ENCODE results near the gene CFAP74.
"Not testable (repeated sequence)": the region's sequence is repeated elsewhere in the genome, so short reads cannot be mapped to it uniquely, and the experiment has no call there.

The CFAP74 gene

GRCh38 chr1:1939296-1940122 lies 64.1 kb downstream of the CFAP74 start:
- no peak overlapping the region for H3K27ac ChIP-seq
- H3K4me3 ChIP-seq: no peak overlapping the region

- H3K27ac ChIP-seq: no peak overlapping the region
- H3K4me3 ChIP-seq: no peak overlapping the region
Measured at GRCh38 chr1:1938613-1939295, 64.8 kb downstream of the CFAP74 start.

- H3K4me3 ChIP-seq: no peak overlapping the region
- no peak overlapping the region for H3K27ac ChIP-seq
Measured at GRCh38 chr1:1938276-1938573, 65.4 kb downstream of the CFAP74 start.

GRCh38 chr1:1937549-1938275 lies 65.9 kb downstream of the CFAP74 start:
- Histone ChIP-seq H3K27ac (no peak overlapping the region), H3K4me3 (no peak overlapping the region)

- no peak overlapping the region for H3K4me3 ChIP-seq
- H3K27ac ChIP-seq: no peak overlapping the region
Measured at GRCh38 chr1:1937061-1937460, 66.5 kb downstream of the CFAP74 start.

- H3K4me3 ChIP-seq, H3K27ac ChIP-seq: not testable (repeated sequence)
Measured at GRCh38 chr1:1934848-1935247, 68.7 kb downstream of the CFAP74 start.

- no peak overlapping the region for H3K4me3 ChIP-seq
- no peak overlapping the region for H3K27ac ChIP-seq
Measured at GRCh38 chr1:1929639-1930545, 73.7 kb downstream of the CFAP74 start.

- H3K4me3 ChIP-seq: no peak overlapping the region
- no peak overlapping the region for H3K27ac ChIP-seq
Measured at GRCh38 chr1:1929102-1929638, 74.4 kb downstream of the CFAP74 start.

GRCh38 chr1:1928231-1929101 lies 75.1 kb downstream of the CFAP74 start:
- Histone ChIP-seq H3K4me3 (no peak overlapping the region), H3K27ac (no peak overlapping the region)

GRCh38 chr1:1927751-1928150 lies 75.8 kb downstream of the CFAP74 start:
- H3K4me3 ChIP-seq: no peak overlapping the region
- no peak overlapping the region for H3K27ac ChIP-seq

GRCh38 chr1:1926886-1927660 lies 76.5 kb downstream of the CFAP74 start:
- Histone ChIP-seq H3K4me3 (no peak overlapping the region), H3K27ac (no peak overlapping the region)

- Histone ChIP-seq H3K27ac (no peak overlapping the region), H3K4me3 (no peak overlapping the region)
Measured at GRCh38 chr1:1926346-1926811, 77.2 kb downstream of the CFAP74 start.

GRCh38 chr1:1925437-1926345 lies 77.9 kb downstream of the CFAP74 start:
- no peak overlapping the region for H3K27ac ChIP-seq
- H3K4me3 ChIP-seq: no peak overlapping the region

GRCh38 chr1:1924849-1925248 lies 78.7 kb downstream of the CFAP74 start:
- Histone ChIP-seq H3K4me3 (no peak overlapping the region), H3K27ac (no peak overlapping the region)

- H3K27ac ChIP-seq: no peak overlapping the region
- H3K4me3 ChIP-seq: no peak overlapping the region
Measured at GRCh38 chr1:1924386-1924785, 79.2 kb downstream of the CFAP74 start.

GRCh38 chr1:1922956-1923833 lies 80.4 kb downstream of the CFAP74 start:
- Histone ChIP-seq H3K27ac (no peak overlapping the region), H3K4me3 (no peak overlapping the region)
